Mucosa of stomach (tissue), 1 donor: ENCODE results near the gene FPR2.
"Not testable (repeated sequence)": the region's sequence is repeated elsewhere in the genome, so short reads cannot be mapped to it uniquely, and the experiment has no call there.

Source experiments
- H3K27me3 ChIP-seq: one replicate; pipeline ENCODE4 v1.7.0; 2013; ENCODE audit warnings: mild to moderate bottlenecking, low read length; ENCODE audit not compliant: control insufficient read depth, insufficient read depth
- H3K36me3 ChIP-seq: one replicate; pipeline ENCODE4 v1.7.0; 2013; ENCODE audit warnings: low read length; ENCODE audit not compliant: control insufficient read depth, insufficient read depth
- H3K4me1 ChIP-seq: one replicate; pipeline ENCODE4 v1.7.0; 2013; ENCODE audit warnings: mild to moderate bottlenecking, low read length; ENCODE audit not compliant: control insufficient read depth, insufficient read depth
- H3K4me3 ChIP-seq: one replicate; pipeline ENCODE4 v1.7.0; 2013; ENCODE audit warnings: low read length
- H3K9ac ChIP-seq: one replicate; pipeline ENCODE4 v1.7.0; 2013; ENCODE audit warnings: mild to moderate bottlenecking, low read length, moderate library complexity
- H3K9me3 ChIP-seq: one replicate; pipeline ENCODE4 v1.7.0; 2013; ENCODE audit warnings: mild to moderate bottlenecking, low read length, moderate library complexity; ENCODE audit not compliant: control insufficient read depth
- donor health status: Pancreatic carcinoma.

FPR2 gene

GRCh38 chr19:51803519-51803918 lies 42.5 kb downstream of the FPR2 start:
- no peak overlapping the region for H3K9ac ChIP-seq
- H3K9me3 ChIP-seq, result no peaks in the 10 kb centered on the region
- no peak overlapping the region for H3K4me3 ChIP-seq
- H3K4me1 ChIP-seq, result peaks cover 6% of the 10 kb centered on the region
- no peaks in the 10 kb centered on the region for H3K36me3 ChIP-seq
- H3K27me3 ChIP-seq, result no peaks in the 10 kb centered on the region

GRCh38 chr19:51803967-51804366 lies 43.0 kb downstream of the FPR2 start:
- H3K4me1 ChIP-seq, result peaks cover 6% of the 10 kb centered on the region

GRCh38 chr19:51804789-51805188 lies 43.8 kb downstream of the FPR2 start:
- not testable (repeated sequence) for H3K4me3 ChIP-seq, H3K4me1 ChIP-seq, H3K36me3 ChIP-seq, H3K27me3 ChIP-seq, H3K9me3 ChIP-seq, H3K9ac ChIP-seq

More at GRCh38 chr19:51803967-51804366, 43.0 kb downstream of the FPR2 start:
- H3K36me3 ChIP-seq, result no peaks in the 10 kb centered on the region
- no peaks in the 10 kb centered on the region for H3K27me3 ChIP-seq
- H3K9me3 ChIP-seq, result no peaks in the 10 kb centered on the region
- no peak overlapping the region for H3K4me3 ChIP-seq
- H3K9ac ChIP-seq, result no peak overlapping the region

- H3K4me1 ChIP-seq, H3K36me3 ChIP-seq, H3K9ac ChIP-seq, H3K9me3 ChIP-seq, H3K27me3 ChIP-seq, H3K4me3 ChIP-seq: not testable (repeated sequence)
Measured at GRCh38 chr19:51805396-51805795, 44.4 kb downstream of the FPR2 start.

- H3K9ac ChIP-seq, H3K27me3 ChIP-seq, H3K9me3 ChIP-seq, H3K4me3 ChIP-seq, H3K36me3 ChIP-seq, H3K4me1 ChIP-seq: not testable (repeated sequence)
Measured at GRCh38 chr19:51806571-51806970, 45.6 kb downstream of the FPR2 start.

GRCh38 chr19:51807111-51807701 lies 46.2 kb downstream of the FPR2 start:
- no peaks in the 10 kb centered on the region for H3K4me1 ChIP-seq
- H3K27me3 ChIP-seq, result no peaks in the 10 kb centered on the region
- H3K9me3 ChIP-seq, result no peaks in the 10 kb centered on the region
- H3K4me3 ChIP-seq, result no peak overlapping the region
- H3K9ac ChIP-seq, result no peak overlapping the region
- H3K36me3 ChIP-seq, result no peaks in the 10 kb centered on the region

GRCh38 chr19:51807925-51808324 lies 46.9 kb downstream of the FPR2 start:
- H3K27me3 ChIP-seq, result no peaks in the 10 kb centered on the region

GRCh38 chr19:51808333-51808986 lies 47.5 kb downstream of the FPR2 start:
- Histone ChIP-seq H3K9me3 (no peaks in the 10 kb centered on the region), H3K36me3 (no peaks in the 10 kb centered on the region), H3K9ac (no peak overlapping the region), H3K4me3 (no peak overlapping the region), H3K27me3 (no peaks in the 10 kb centered on the region), H3K4me1 (no peaks in the 10 kb centered on the region)

More at GRCh38 chr19:51807925-51808324, 46.9 kb downstream of the FPR2 start:
- no peaks in the 10 kb centered on the region for H3K4me1 ChIP-seq
- H3K9me3 ChIP-seq, result no peaks in the 10 kb centered on the region
- H3K36me3 ChIP-seq, result no peaks in the 10 kb centered on the region
- H3K9ac ChIP-seq, result no peak overlapping the region
- H3K4me3 ChIP-seq, result no peak overlapping the region

GRCh38 chr19:51809787-51810186 lies 48.8 kb downstream of the FPR2 start:
- no peaks in the 10 kb centered on the region for H3K27me3 ChIP-seq
- H3K36me3 ChIP-seq, result no peaks in the 10 kb centered on the region
- H3K4me3 ChIP-seq, result no peak overlapping the region
- H3K9ac ChIP-seq, result no peak overlapping the region
- no peaks in the 10 kb centered on the region for H3K9me3 ChIP-seq
- no peaks in the 10 kb centered on the region for H3K4me1 ChIP-seq

- Histone ChIP-seq H3K36me3 (no peaks in the 10 kb centered on the region), H3K4me1 (no peaks in the 10 kb centered on the region)
Measured at GRCh38 chr19:51810223-51810622, 49.2 kb downstream of the FPR2 start.

GRCh38 chr19:51811344-51811743 lies 50.4 kb downstream of the FPR2 start:
- no peaks in the 10 kb centered on the region for H3K27me3 ChIP-seq
- no peaks in the 10 kb centered on the region for H3K9me3 ChIP-seq
- H3K4me3 ChIP-seq, result no peak overlapping the region
- H3K9ac ChIP-seq, result no peak overlapping the region
- H3K36me3 ChIP-seq, result no peaks in the 10 kb centered on the region
- no peaks in the 10 kb centered on the region for H3K4me1 ChIP-seq

More at GRCh38 chr19:51810223-51810622, 49.2 kb downstream of the FPR2 start:
- Histone ChIP-seq H3K9ac (no peak overlapping the region), H3K9me3 (no peaks in the 10 kb centered on the region), H3K4me3 (no peak overlapping the region), H3K27me3 (no peaks in the 10 kb centered on the region)

- H3K4me3 ChIP-seq, result no peak overlapping the region
- no peaks in the 10 kb centered on the region for H3K27me3 ChIP-seq
- H3K36me3 ChIP-seq, result no peaks in the 10 kb centered on the region
- H3K9ac ChIP-seq, result no peak overlapping the region
- H3K9me3 ChIP-seq, result no peaks in the 10 kb centered on the region
- no peaks in the 10 kb centered on the region for H3K4me1 ChIP-seq
Measured at GRCh38 chr19:51815043-51815442, 54.1 kb downstream of the FPR2 start.
